GM21515 (cell line): ENCODE measurements around the gene B3GNT3.

Experiments
- ATAC-seq: cut with Tn5 transposase; IDR thresholded peaks from one replicate; pipeline ENCODE4 v1.9.1; 2021; ENCODE audit not compliant: unreplicated experiment

Gene B3GNT3

GRCh38 chr19:17831419-17831888 is 36.5 kb downstream of the B3GNT3 start:
- no peak for ATAC-seq

GRCh38 chr19:17832443-17833208 is 37.7 kb downstream of the B3GNT3 start:
- no peak for ATAC-seq

DNA sequence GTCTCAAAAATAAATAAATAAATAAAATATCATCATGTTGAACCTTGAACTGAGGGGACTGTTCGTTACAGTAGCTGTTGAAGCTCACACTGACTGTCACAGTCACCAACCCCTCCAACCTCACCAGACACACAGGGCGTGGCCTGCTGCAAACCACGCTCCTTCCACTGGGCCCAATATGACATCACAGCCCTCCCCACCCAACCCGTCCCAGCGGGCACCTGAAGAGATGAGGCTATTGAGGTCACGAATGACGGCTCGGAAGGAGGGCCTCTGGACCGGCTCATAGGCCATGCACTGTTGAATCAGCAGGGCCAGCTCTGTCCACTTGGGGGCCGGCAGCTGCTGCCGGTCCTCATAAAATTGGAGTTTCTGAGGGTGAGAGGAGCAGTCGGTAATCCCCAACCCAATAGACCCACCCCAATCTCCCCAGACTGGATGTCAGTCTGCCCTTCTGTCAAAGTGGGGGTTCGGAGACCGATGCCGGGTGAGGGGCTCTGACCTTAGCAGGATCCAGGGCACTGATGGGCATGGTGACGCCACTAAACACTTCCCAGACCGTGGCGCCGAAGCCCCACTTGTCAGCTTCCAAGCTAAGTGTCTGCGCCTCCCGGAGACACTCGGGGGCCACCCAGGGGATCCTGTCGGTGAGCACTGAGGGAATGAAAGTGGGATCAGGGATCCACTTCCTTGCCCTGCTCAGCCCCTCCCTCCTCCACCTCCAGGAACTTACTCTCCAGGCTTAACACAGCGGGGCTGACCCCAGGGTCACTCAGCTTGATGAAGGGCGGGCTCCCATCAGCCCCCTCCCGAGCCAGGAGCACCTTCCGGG is 39.6 kb downstream of the B3GNT3 start:
- ATAC-seq, result no peak

DNA sequence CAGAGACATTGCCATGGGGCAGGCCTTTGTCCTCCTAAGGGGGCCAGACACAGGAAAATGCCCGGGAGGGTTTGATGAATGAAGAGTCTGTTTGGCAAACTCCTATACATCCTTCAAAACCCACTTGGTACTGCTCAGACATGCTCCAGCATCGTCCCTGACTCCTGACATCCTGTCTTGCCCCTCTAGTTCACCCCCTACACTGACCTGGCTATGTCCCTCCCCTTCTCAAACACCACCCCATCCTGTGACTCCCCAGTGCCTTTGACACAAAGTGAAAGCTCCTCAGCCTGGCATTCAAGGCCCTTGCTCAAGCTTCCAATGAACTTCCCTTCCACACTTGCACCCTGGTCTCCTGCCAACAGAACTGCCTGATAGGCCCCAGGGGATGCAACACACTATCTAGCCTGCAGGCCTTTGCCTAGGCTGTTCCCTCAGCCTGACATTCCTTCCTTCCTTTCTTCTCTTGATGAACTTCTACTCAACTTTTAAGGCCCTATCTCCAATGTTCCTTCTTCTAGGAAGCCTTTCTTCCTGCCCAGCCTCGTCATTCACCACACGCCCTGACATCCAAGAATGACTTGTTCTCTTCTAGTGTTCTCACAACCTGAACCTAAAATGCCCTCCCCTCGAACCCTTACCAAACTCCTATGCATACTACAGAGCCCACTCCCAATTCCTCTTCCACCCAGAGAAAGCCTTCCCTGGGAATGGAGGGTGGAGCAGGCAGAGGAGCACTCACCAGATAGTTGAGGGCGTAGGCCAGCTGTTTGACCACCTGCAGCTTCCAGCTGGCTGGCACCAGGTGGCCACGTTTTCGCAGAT is 40.5 kb downstream of the B3GNT3 start:
- ATAC-seq, result no peak

DNA sequence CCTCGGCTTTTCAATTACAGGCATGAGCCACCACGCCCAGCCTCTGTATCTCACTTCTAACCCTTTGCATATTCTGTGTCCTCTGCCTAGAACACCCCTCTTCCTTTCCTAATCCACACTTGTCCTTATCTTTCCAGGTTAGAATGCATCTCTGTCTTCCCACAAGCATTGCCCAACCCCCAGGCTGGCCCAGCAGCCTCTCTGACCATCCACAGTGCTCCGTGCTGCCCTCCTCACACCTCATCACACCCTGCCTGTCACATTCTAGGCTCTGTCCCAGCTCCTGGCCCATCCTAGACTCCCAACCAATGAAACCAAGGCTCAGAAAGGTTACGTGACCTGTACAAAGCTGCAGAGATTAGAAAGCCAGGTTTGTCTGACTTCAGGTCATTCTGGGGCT is 41.6 kb downstream of the B3GNT3 start:
- no peak for ATAC-seq

GRCh38 chr19:17837972-17838371 is 43.0 kb downstream of the B3GNT3 start:
- no peak for ATAC-seq

DNA sequence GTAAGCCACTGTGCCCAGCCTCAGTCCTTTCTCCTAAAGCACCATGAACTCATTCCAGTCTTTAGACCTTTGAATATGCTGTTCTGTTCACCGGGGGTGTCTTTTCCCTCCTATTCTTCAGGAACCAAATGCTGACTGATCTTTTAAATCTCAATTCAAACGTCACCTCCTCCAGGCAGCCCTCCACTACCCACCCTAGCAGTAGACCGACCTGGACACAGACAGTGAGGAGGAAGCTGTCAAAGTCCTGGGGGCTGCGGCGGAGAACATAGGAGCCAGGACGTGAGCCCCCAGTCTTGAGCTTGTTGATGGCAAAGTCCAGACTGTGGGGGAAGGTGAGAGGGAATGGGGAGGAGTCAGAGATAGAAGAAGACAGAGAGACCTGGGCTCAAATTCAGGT is 45.1 kb downstream of the B3GNT3 start:
- no peak for ATAC-seq

DNA sequence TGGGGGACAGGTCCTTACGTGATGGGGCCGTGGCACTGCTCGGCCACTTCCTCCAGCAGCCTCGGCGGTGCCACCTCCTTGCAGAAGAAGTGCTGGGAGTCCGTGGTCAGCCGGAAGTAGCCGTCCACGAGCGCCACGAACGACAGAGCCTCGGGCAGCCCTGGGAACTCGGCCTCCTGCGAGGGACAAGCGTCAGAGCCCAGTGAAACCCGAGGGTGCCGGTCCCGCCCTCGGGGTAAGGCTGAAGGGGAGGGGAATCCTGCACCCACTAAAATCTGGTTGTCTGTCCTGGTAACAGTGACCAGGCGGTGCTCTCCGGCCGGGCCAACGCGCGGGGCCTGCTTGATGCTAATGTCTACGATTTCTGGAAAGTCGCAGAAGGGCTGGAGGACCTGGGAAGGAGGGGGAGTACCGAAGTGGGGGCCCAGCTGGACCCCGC is 46.5 kb downstream of the B3GNT3 start:
- no peak for ATAC-seq

DNA sequence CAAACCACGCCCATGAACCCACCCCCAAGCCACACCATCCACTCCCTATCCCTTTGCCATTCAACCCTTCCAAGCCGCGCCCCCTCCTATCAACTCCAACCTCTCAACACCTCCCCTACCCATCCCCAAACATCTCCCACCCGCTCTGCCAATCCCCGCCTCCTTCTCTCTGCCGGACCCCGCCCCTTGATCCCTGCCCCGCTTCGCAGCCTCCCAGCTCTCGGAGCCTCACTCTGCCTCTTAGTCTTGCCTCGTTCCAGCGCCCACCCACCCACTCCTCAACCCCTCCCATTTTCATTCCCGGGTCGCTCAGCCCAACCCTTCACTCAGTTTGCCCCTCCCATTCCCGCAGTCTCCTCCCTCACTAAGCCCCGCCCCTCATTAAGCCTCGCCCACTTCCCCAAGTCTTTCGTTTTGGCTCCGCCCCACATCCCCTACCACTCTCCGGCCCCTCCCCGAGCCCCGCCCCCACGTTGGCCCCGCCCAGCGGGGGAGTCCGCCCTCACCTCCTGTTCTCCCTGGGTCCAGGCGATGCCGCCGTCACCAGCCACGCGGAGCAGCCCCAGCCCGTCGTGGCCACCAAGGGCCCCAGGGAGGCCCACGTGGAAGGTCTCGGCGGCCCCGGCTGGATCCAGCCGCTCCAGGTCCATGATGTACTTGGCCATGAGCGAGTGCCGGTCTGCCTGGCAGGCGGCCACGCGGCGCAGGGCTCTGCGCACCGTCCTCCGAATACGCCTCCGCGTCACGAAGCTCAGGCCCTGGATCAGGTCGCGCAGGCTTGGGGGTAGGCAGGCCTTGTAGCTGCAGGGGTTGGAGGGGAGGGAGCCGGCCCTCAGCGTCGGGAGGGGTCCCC is 47.1 kb downstream of the B3GNT3 start:
- no peak for ATAC-seq

GRCh38 chr19:17842663-17843291 is 47.8 kb downstream of the B3GNT3 start:
- ATAC-seq, result no peak

DNA sequence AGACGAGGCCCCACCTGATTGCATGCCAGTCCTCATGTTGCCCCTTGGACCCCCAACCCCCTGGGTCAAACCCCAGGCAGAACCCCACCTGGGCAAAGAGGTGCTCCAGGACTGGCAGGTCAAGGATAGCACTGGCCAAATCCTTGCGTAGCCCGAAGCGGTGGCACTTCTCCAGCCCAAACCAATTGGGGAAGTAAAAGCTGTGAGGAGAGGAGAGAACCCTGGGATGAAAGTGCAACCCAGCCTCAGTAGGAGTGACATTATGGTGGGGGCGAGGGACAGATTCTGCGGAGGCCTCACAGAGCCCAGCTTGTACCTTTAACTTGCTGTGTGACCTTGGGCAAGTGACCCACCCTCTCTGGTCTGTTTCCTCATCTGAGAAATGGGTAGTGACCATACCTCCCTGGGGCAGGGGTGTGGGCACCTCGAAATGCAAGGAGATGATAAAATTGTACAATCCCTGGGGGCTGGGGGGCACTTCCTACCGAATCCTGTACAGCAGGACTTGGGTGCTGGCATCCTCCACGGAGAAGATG is 48.4 kb downstream of the B3GNT3 start:
- ATAC-seq, result no peak

GRCh38 chr19:17843908-17844490 is 49.1 kb downstream of the B3GNT3 start:
- ATAC-seq, result no peak

DNA sequence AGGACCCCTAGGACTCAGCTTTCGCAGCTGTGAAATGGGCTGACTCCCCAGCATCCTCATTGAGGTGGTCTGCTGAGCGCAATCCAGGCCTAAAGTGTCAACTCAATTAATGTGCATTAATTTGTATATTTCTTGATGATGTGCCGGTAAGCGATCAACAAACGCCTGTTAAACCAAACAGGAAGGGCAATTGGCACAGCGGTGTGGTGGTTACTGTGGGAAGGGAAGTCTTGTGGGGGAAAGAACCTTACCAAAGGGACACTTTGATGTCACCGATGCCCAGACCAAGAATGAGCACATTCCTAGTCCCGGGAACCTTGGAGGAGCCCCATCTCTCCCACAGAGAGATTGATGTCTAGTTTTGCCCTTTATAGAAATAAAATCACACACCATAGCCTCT is 51.2 kb downstream of the B3GNT3 start:
- no peak for ATAC-seq

DNA sequence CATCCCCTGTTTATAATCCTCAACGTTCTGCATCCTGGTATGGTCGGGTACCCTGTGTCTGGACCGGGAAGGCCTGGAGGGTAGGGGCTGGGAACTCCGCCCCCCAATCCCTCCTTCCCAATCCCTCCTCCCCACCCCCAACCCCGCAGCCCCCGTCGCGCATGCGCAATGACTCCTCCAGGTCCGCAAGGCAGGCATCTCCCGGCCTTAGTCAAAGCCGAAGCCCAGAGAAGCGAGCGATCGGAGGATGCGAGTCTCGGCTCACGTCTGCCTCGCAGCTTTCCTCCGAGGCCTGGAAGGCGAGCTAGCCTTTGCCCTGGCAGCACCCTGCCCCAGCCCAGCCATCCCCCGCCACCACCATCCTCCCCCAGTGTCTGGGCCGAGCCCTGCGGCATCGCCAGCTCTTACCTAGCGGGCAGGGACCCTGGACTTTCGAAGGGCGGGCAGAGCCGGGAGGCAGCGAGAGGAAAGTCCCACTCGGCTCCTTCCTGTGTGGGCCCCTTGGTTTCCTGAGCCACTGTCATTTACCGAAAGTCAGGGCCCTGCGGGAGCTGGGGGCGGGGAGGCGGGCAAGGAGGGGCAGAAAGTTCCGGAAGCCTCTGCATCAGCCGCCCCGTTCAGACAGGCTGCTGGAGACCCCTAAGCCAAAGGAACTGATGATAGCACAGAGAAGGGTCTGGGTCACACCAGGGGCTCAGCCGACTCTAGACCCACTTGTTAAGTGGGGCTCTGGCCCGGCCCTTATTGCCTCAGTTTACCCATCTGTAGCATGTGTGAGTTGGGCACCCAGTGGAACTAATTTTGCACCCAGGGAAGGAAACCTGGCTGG is 52.8 kb downstream of the B3GNT3 start, which contains the start of gene JAK3:
TSS of gene JAK3 (minus strand) at position 445 of the 829 bp plus-strand sequence. CDS start 3,565 bp downstream, outside the sequence.
- ATAC-seq, result peak; percentile 45

GRCh38 chr19:17848595-17849292 is 53.8 kb downstream of the B3GNT3 start:
- ATAC-seq, result no peak

DNA sequence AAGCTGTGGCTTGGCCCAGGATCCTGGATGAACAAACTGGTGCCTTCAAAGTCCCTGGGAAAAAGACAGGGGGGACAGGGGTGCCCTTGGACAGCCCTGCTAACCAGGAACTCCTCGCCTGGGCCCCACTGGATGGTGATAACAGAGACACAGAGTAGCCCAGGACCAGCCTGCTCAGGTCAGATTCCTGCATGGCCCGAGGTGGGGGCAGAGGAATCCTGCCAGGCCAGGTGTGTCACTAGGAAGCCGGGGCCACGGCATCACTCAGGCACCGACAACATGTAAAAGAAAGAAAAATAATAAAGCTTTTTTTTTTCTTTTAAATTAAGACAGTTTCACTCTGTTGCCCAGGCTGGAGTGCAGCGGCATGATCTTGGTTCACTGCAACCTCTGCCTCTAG is 59.1 kb downstream of the B3GNT3 start:
- ATAC-seq, result no peak

GRCh38 chr19:17855280-17856152 is 60.6 kb downstream of the B3GNT3 start:
- no peak for ATAC-seq
